Activated CD8-positive, alpha-beta T cell treated with anti-CD3 and anti-CD28 coated beads for 36 hours (primary cell): ENCODE measurements around the gene VPS54. TPM values are rescaled to one million over a fixed set of nuclear protein-coding genes. Genes with fewer than 3 reads are reported as not detected.

Source experiments
- ATAC-seq: fragments of 200-7000 bp; cut with Tn5 transposase; one replicate; pipeline ENCODE4 v1.10.0; 2021; ENCODE audit warnings: mild to moderate bottlenecking, moderate library complexity
- CTCF ChIA-PET: fragments of 350-600 bp; sonication (Branson Sonifier 250); formaldehyde crosslinking; loops from one replicate; lab custom pipeline; 2021; ENCODE audit warnings: antibody characterized with exemption; lab: Charles Lee
- POLR2A ChIA-PET: fragments of 350-600 bp; sonication (Branson Sonifier 250); formaldehyde crosslinking; loops from one replicate; lab custom pipeline; 2021; ENCODE audit warnings: antibody characterized with exemption; lab: Charles Lee
- DNase-seq: peaks from one replicate; pipeline ENCODE4 v3.0.0-alpha.2; 2020
- H3K27ac Mint-ChIP-seq: one replicate; pipeline ENCODE4 v1.8.0; 2021; ENCODE audit warnings: mild to moderate bottlenecking, mixed read lengths
- H3K27me3 Mint-ChIP-seq: one replicate; pipeline ENCODE4 v1.8.0; 2021; ENCODE audit warnings: mixed read lengths
- H3K36me3 Mint-ChIP-seq: one replicate; pipeline ENCODE4 v1.8.0; 2021; ENCODE audit warnings: low read depth, mixed read lengths
- H3K4me1 Mint-ChIP-seq: one replicate; pipeline ENCODE4 v1.8.0; 2021; ENCODE audit warnings: low read depth, mixed read lengths
- H3K4me3 Mint-ChIP-seq: one replicate; pipeline ENCODE4 v1.8.0; 2021; ENCODE audit warnings: mild to moderate bottlenecking, moderate library complexity, mixed read lengths
- H3K9me3 Mint-ChIP-seq: one replicate; pipeline ENCODE4 v1.8.0; 2021; ENCODE audit warnings: mixed read lengths
- CTCF ChIP-seq: fragments of 200-600 bp; IDR thresholded peaks from one replicate; pipeline ENCODE4 v1.8.0; 2022; ENCODE audit warnings: antibody characterized with exemption, mild to moderate bottlenecking
- intact Hi-C: fragments of 100-400 bp; cut with micrococcal nuclease; formaldehyde crosslinking; loops from one replicate; pipeline ENCODE4 v1.10.0; 2022
- total RNA-seq, 2 experiments: library from RNA; stranded (reverse); gene quantifications; one replicate each; pipeline ENCODE4 v1.2.3, GENCODE V29; 2021

Gene VPS54
- total RNA-seq, 2 experiments from 2014 or later = 8.9 to 9.4 TPM

GRCh38 chr2:63902149-63902548 lies 117.1 kb downstream of the VPS54 start:
- TF ChIP-seq CTCF = no peak
- H3K27ac Mint-ChIP-seq = no peak overlapping the region
- peaks cover 15% of the 10 kb centered on the region for H3K4me1 Mint-ChIP-seq
- peaks cover 26% of the 10 kb centered on the region for H3K9me3 Mint-ChIP-seq
- no peak for DNase-seq
- ATAC-seq = no peak
- intact Hi-C loops = no loop called here
- H3K27me3 Mint-ChIP-seq = no peaks in the 10 kb centered on the region
- H3K36me3 Mint-ChIP-seq = peaks cover 56% of the 10 kb centered on the region
- ChIA-PET POLR2A (no interaction called here), CTCF (no interaction called here)
- no peak overlapping the region for H3K4me3 Mint-ChIP-seq

GRCh38 chr2:63899639-63900038 lies 119.6 kb downstream of the VPS54 start:
- ChIA-PET CTCF (interaction anchor here (0.8 to 1.6 kb wide), 8 partner anchors 10 to 431 kb away, joined by 3 to 7 read pairs (median 4); no protein-coding TSS in a partner anchor), POLR2A (no interaction called here)
- Mint-ChIP-seq H3K36me3 (peaks cover 39% of the 10 kb centered on the region), H3K27me3 (no peaks in the 10 kb centered on the region), H3K27ac (no peak overlapping the region), H3K4me1 (peaks cover 15% of the 10 kb centered on the region), H3K4me3 (no peak overlapping the region), H3K9me3 (peaks cover 10% of the 10 kb centered on the region)
- no peak for TF ChIP-seq CTCF
- no peak for DNase-seq
- intact Hi-C loops = no loop called here
- no peak for ATAC-seq

GRCh38 chr2:63898839-63899238 lies 120.4 kb downstream of the VPS54 start:
- TF ChIP-seq CTCF = no peak
- Mint-ChIP-seq H3K36me3 (peaks cover 38% of the 10 kb centered on the region), H3K27ac (no peak overlapping the region), H3K27me3 (no peaks in the 10 kb centered on the region), H3K9me3 (peaks cover 7% of the 10 kb centered on the region), H3K4me1 (peaks cover 15% of the 10 kb centered on the region), H3K4me3 (no peak overlapping the region)
- ChIA-PET POLR2A (no interaction called here), CTCF (interaction anchor here (0.6 to 1.4 kb wide), 3 partner anchors 18 to 199 kb away, joined by 3 read pairs; no protein-coding TSS in a partner anchor)
- intact Hi-C loops = no loop called here
- no peak for DNase-seq
- ATAC-seq = no peak

- POLR2A ChIA-PET = no interaction called here
- intact Hi-C loops = no loop called here
These were observed 125.1 kb downstream of the VPS54 start for GRCh38 chr2:63894167-63894566.

GRCh38 chr2:63893163-63893562 lies 126.1 kb downstream of the VPS54 start:
- no peak for ATAC-seq
- Mint-ChIP-seq H3K9me3 (no peaks in the 10 kb centered on the region), H3K4me3 (no peak overlapping the region), H3K27me3 (no peaks in the 10 kb centered on the region), H3K36me3 (peaks cover 30% of the 10 kb centered on the region), H3K4me1 (peaks cover 13% of the 10 kb centered on the region), H3K27ac (no peak overlapping the region)
- intact Hi-C loops = no loop called here
- no peak for TF ChIP-seq CTCF
- ChIA-PET CTCF (interaction anchor here (1.3 to 2.1 kb wide), 2 partner anchors 14 to 195 kb away, joined by 3 to 8 read pairs; no protein-coding TSS in a partner anchor), POLR2A (no interaction called here)
- no peak for DNase-seq

More at GRCh38 chr2:63894167-63894566, 125.1 kb downstream of the VPS54 start:
- Mint-ChIP-seq H3K27ac (peak overlapping the region; percentile 44), H3K36me3 (peaks cover 24% of the 10 kb centered on the region), H3K27me3 (no peaks in the 10 kb centered on the region), H3K4me3 (no peak overlapping the region), H3K4me1 (peaks cover 7% of the 10 kb centered on the region), H3K9me3 (no peaks in the 10 kb centered on the region)
- ATAC-seq = no peak
- TF ChIP-seq CTCF = no peak
- CTCF ChIA-PET = no interaction called here
- no peak for DNase-seq
